GM21367 (cell line): ENCODE data around the gene CTDSPL.

ENCODE experiments used
- ATAC-seq: cut with Tn5 transposase; IDR thresholded peaks from one replicate; pipeline ENCODE4 v1.9.1; 2021; ENCODE audit not compliant: unreplicated experiment

CTDSPL gene

GRCh38 chr3:37997791-37998370 lies 136.2 kb downstream of the CTDSPL start:
- ATAC-seq: no peak

- no peak for ATAC-seq
Measured at GRCh38 chr3:37999836-38000235, 138.2 kb downstream of the CTDSPL start.

GRCh38 chr3:38000242-38000916 lies 138.7 kb downstream of the CTDSPL start:
- no peak for ATAC-seq

GRCh38 chr3:38000965-38001455 lies 139.3 kb downstream of the CTDSPL start:
- no peak for ATAC-seq

- ATAC-seq: no peak
Measured at GRCh38 chr3:38001456-38002081, 139.9 kb downstream of the CTDSPL start.

- ATAC-seq: no peak
Measured at GRCh38 chr3:38002291-38002876, 140.7 kb downstream of the CTDSPL start.

- no peak for ATAC-seq
Measured at GRCh38 chr3:38002940-38003339, 141.3 kb downstream of the CTDSPL start.

GRCh38 chr3:38003371-38003816 lies 141.7 kb downstream of the CTDSPL start:
- ATAC-seq: no peak

GRCh38 chr3:38003817-38004414 lies 142.2 kb downstream of the CTDSPL start:
- no peak for ATAC-seq

- ATAC-seq: no peak
Measured at GRCh38 chr3:38004415-38005075, 142.9 kb downstream of the CTDSPL start.

- no peak for ATAC-seq
Measured at GRCh38 chr3:38005076-38006020, 143.7 kb downstream of the CTDSPL start.

GRCh38 chr3:38006031-38006430 lies 144.4 kb downstream of the CTDSPL start:
- no peak for ATAC-seq

- no peak for ATAC-seq
Measured at GRCh38 chr3:38006445-38006995, 144.8 kb downstream of the CTDSPL start.

GRCh38 chr3:38007754-38008090 lies 146.0 kb downstream of the CTDSPL start:
- ATAC-seq: no peak

GRCh38 chr3:38008191-38008701 lies 146.6 kb downstream of the CTDSPL start:
- no peak for ATAC-seq

GRCh38 chr3:38008971-38009580 lies 147.4 kb downstream of the CTDSPL start:
- ATAC-seq: no peak

- ATAC-seq: no peak
Measured at GRCh38 chr3:38009807-38010591, 148.3 kb downstream of the CTDSPL start.

- no peak for ATAC-seq
Measured at GRCh38 chr3:38011111-38011510, 149.4 kb downstream of the CTDSPL start.
